IPS DF 6.9 (cell line): ENCODE results near the gene CDK5RAP3.

Experiments used
- DNase-seq: peaks from one replicate; pipeline ENCODE4 v3.0.0-alpha.2; 2013; ENCODE audit warnings: low read depth, low spot score
- H3K27ac ChIP-seq: one replicate; pipeline ENCODE4 v1.5.1; 2013; ENCODE audit warnings: low read length, control low read depth
- H3K27me3 ChIP-seq: 2 replicates; pipeline ENCODE4 v1.6.1; 2013; ENCODE audit warnings: mild to moderate bottlenecking, low read length; ENCODE audit not compliant: control insufficient read depth, insufficient read depth
- H3K36me3 ChIP-seq: 2 replicates; pipeline ENCODE4 v1.6.1; 2013; ENCODE audit warnings: low read length; ENCODE audit not compliant: control insufficient read depth, insufficient read depth
- H3K4me1 ChIP-seq: 2 replicates; pipeline ENCODE4 v1.6.1; 2013; ENCODE audit warnings: low read length; ENCODE audit not compliant: control insufficient read depth, insufficient read depth
- H3K4me3 ChIP-seq: 2 replicates; pipeline ENCODE4 v1.5.1; 2013; ENCODE audit warnings: mild to moderate bottlenecking, low read length
- H3K9me3 ChIP-seq: 2 replicates; pipeline ENCODE4 v1.6.1; 2013; ENCODE audit warnings: low read length, inconsistent platforms; ENCODE audit not compliant: control insufficient read depth, insufficient read depth
- WGBS: extraction: QIAGEN DNeasy Blood & Tissue Kit; methylation state at CpG from one replicate; pipeline ENCODE4 v1.1.7; 2013; ENCODE audit warnings: mixed read lengths, missing lambda C conversion rate; ENCODE audit not compliant: insufficient read length, insufficient coverage; 5-methylcytosine and 5-hydroxymethylcytosine counted together

CDK5RAP3 gene

DNA sequence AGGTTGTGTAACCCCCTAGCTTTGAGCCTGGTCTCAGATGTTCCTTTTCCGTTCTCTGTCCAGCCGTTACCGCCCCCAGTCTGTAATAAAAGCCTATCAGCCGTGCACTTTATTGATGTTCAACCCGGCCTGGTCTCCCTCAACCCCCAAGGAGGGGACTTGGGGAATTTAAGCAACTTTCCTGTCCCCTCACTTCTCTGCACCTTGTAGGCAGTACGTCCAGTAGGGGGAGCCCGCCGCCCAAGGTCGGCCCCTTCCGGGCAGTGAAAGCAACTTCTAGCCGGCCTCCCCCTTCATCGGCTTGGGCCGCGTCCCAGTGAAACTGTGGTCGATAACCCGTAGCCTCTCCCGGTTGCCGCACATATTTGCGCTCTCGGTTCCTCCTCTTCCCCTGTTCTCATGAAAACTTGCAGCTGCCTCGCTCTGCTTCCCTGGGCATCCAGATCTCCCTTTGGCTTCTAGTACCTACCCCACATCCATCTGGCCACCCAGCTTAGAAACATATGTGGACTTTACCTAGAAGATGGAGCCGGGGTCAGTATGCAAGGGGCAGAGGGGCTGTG, 21.6 kb upstream of the CDK5RAP3 start:
- Histone ChIP-seq H3K9me3 (no peaks in the 10 kb centered on the region), H3K4me3 (no peak overlapping the region), H3K27me3 (no peaks in the 10 kb centered on the region), H3K27ac (no peak overlapping the region), H3K4me1 (no peaks in the 10 kb centered on the region), H3K36me3 (no peaks in the 10 kb centered on the region)
- no CpG with 5 or more reads among the region's 22 CpGs for WGBS
- peak; percentile 70 for DNase-seq

DNA sequence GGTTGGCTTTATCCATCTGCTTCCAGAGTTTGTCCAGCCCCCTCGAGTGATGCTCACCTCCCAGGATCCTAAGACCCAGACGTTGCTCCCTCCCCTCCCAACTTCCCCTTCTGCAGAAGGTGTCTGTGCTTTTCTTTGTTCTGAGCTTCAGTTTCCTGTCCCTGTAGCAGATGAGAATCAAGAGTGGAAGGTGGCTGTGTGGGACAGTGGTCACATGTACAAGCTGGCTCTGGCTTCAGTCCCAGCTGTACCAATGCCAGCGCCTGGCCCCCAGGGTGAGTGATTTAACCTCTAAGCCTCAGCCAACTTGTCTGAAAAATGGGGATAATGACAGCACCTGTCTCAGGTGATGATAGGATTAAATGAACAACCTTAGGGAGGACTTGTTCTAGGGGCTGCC, 21.0 kb upstream of the CDK5RAP3 start:
- Histone ChIP-seq H3K36me3 (no peaks in the 10 kb centered on the region), H3K27me3 (no peaks in the 10 kb centered on the region), H3K4me1 (no peaks in the 10 kb centered on the region), H3K27ac (no peak overlapping the region), H3K9me3 (no peaks in the 10 kb centered on the region), H3K4me3 (no peak overlapping the region)
- DNase-seq, result no peak
- no CpG with 5 or more reads among the region's 3 CpGs for WGBS

DNA sequence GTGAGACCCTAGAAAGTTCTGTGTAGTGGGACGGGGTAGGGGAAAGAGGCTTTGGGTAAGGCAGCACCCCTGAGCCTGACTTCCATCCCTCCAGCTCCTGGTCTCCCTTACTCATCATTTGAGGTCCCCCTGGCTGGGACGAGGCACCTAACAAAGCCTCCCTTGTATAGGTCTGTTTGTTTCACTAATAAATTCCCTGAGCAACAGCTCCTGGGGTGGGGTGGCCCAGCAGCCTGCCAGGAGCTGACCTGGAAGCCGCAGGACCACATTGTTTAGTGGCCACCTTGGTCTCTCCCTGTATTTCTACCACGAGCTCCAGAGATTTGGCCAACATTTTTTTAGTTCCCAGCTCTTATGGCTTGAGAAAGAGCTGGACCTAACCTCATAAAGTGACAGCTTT, 20.5 kb upstream of the CDK5RAP3 start:
- no peaks in the 10 kb centered on the region for H3K27me3 ChIP-seq
- H3K27ac ChIP-seq, result no peak overlapping the region
- H3K4me3 ChIP-seq, result no peak overlapping the region
- DNase-seq, result no peak
- H3K9me3 ChIP-seq, result no peaks in the 10 kb centered on the region
- H3K4me1 ChIP-seq, result no peaks in the 10 kb centered on the region
- WGBS, result no CpG with 5 or more reads among the region's 4 CpGs
- H3K36me3 ChIP-seq, result no peaks in the 10 kb centered on the region

DNA sequence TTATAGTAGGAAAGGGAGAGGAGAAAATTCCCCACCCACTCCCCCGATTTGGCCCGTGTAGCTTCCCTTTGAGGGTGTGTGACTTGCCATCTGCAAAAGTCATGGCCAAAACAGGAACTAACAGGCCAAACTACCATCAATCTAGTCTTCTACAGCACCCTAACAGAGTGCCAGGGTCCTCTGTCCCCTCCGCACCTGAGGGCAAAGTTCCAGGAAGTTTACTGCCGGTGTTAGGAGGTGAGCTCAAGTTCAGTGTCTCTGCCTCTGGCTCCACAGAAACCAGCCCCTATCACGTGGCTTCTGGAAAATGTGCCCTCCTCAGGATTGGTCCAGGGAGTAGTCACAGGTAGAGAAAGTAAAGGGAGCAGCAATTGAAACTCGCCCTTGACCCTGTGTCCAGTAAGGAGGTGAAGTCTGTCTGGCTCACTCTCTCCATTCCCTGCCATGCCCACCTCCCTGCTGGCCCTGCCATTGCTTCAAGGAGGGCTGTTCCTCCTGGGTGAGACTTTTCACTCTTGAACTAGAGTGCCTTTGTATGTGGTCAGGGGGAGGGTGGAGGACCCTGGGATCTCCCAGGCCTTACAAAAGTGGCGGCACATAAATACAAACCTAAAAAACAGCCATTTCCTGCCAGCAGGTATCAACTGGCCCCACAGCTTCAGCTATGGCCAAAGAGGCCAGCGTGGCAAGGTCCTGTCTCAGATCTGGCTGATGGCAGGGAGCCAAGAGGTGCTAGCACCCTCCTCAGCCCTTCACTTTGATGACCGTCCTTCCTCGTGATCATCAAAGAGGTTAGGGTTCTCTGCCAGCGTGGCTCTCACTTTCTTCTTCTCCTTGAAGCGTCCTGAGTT, 18.5 kb upstream of the CDK5RAP3 start:
- no peak overlapping the region for H3K4me3 ChIP-seq

GRCh38 chr17:47953909-47954308, 17.0 kb upstream of the CDK5RAP3 start:
- Histone ChIP-seq H3K27me3 (no peaks in the 10 kb centered on the region; the same call in 1 of the 2 replicates), H3K4me1 (peaks cover 10% of the 10 kb centered on the region; the same call in 1 of the 2 replicates), H3K9me3 (no peaks in the 10 kb centered on the region), H3K27ac (no peak overlapping the region), H3K4me3 (no peak overlapping the region), H3K36me3 (no peaks in the 10 kb centered on the region)
- no peak for DNase-seq

More for the DNA sequence above, 18.5 kb upstream of the CDK5RAP3 start:
- Histone ChIP-seq H3K9me3 (no peaks in the 10 kb centered on the region), H3K4me1 (peaks cover 5% of the 10 kb centered on the region; the same call in 1 of the 2 replicates), H3K27me3 (no peaks in the 10 kb centered on the region), H3K36me3 (no peaks in the 10 kb centered on the region), H3K27ac (no peak overlapping the region)
- DNase-seq, result no peak
- no CpG with 5 or more reads among the region's 12 CpGs for WGBS

GRCh38 chr17:47955497-47956461, 15.1 kb upstream of the CDK5RAP3 start:
- Histone ChIP-seq H3K36me3 (no peaks in the 10 kb centered on the region), H3K27ac (no peak overlapping the region), H3K9me3 (no peaks in the 10 kb centered on the region), H3K27me3 (no peaks in the 10 kb centered on the region; the same call in 1 of the 2 replicates), H3K4me3 (no peak overlapping the region), H3K4me1 (peaks cover 10% of the 10 kb centered on the region; the same call in 1 of the 2 replicates)
- no peak for DNase-seq
- WGBS, result no CpG with 5 or more reads among the region's 7 CpGs

- Histone ChIP-seq H3K27ac (no peak overlapping the region), H3K4me1 (peaks cover 10% of the 10 kb centered on the region; the same call in 1 of the 2 replicates)
Measured at GRCh38 chr17:47956791-47957590, 13.9 kb upstream of the CDK5RAP3 start.

GRCh38 chr17:47957591-47958490, 13.1 kb upstream of the CDK5RAP3 start, which contains the start of gene PRR15L:
Gene PRR15L (minus strand): TSS chr17:47957883. CDS start chr17:47953234, 4,649 bp downstream.
- no peak for DNase-seq
- Histone ChIP-seq H3K27ac (no peak within 1 kb of the TSS), H3K27me3 (no peaks in the 10 kb centered on the region; the same call in 1 of the 2 replicates), H3K36me3 (no peaks in the 10 kb centered on the region), H3K4me1 (peaks cover 10% of the 10 kb centered on the region; the same call in 1 of the 2 replicates), H3K4me3 (no peak within 1 kb of the TSS), H3K9me3 (no peaks in the 10 kb centered on the region)
- no CpG with 5 or more reads among the region's 16 CpGs for WGBS

More at GRCh38 chr17:47956791-47957590, 13.9 kb upstream of the CDK5RAP3 start:
- Histone ChIP-seq H3K36me3 (no peaks in the 10 kb centered on the region), H3K27me3 (no peaks in the 10 kb centered on the region; the same call in 1 of the 2 replicates), H3K9me3 (no peaks in the 10 kb centered on the region), H3K4me3 (no peak overlapping the region)
- DNase-seq, result no peak
- no CpG with 5 or more reads among the region's 4 CpGs for WGBS
